ENCODE results near the gene SCGB1C2.

SCGB1C2 gene

DNA sequence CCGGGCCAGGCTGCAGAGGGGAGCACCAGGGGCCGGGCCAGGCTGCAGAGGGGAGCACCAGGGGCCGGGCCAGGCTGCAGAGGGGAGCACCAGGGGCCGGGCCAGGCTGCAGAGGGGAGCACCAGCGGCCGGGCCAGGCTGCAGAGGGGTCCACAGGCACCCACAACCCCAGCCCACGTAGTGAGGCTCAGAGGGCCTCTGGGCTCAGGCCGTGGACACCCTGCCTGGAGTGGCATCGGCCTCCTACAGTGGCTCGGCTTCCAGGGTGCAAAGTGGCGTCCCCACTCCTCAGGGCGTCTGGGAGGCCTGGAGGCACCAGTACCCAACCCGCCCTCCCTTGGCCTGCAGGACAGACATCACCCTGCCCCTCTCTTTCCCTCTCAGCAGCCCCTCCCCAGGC is 34.5 kb downstream of the SCGB1C2 start:
- no peaks in the 10 kb centered on the region for H3K27me3 Mint-ChIP-seq
- no peaks in the 10 kb centered on the region for H3K9me3 Mint-ChIP-seq
- intact Hi-C loops (cut with micrococcal nuclease): no loop called here
- no peaks in the 10 kb centered on the region for H3K4me1 Mint-ChIP-seq (ENCODE audit: low read depth)
- H3K27ac Mint-ChIP-seq: no peak overlapping the region
- no peaks in the 10 kb centered on the region for H3K36me3 Mint-ChIP-seq (ENCODE audit: low read depth)
- H3K4me3 Mint-ChIP-seq: no peak overlapping the region

DNA sequence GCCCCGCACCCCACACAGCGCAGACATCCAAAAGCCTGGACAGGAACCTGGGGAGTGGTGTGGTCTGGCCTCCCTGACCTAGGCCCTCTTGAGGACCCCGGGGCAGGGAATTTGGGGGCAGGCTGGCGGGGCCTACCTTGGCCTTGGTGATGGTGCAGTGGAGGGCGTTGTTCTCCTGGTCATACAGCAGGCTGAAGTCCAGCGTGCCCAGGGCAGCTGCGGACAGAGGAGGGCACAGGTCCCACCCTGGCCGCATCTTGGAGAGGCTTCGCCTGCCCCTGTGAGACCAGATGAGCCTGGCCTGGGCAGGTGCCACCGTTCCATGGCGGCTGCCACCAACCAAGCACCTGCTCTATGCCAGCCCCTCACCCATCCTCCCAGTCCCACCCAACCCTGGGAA is 35.0 kb downstream of the SCGB1C2 start:
- Mint-ChIP-seq H3K9me3 (no peaks in the 10 kb centered on the region), H3K4me3 (no peak overlapping the region), H3K27me3 (peaks cover 4% of the 10 kb centered on the region), H3K27ac (no peak overlapping the region), H3K4me1 (ENCODE audit: low read depth) (no peaks in the 10 kb centered on the region), H3K36me3 (ENCODE audit: low read depth) (no peaks in the 10 kb centered on the region)
- intact Hi-C loops (cut with micrococcal nuclease): no loop called here

DNA sequence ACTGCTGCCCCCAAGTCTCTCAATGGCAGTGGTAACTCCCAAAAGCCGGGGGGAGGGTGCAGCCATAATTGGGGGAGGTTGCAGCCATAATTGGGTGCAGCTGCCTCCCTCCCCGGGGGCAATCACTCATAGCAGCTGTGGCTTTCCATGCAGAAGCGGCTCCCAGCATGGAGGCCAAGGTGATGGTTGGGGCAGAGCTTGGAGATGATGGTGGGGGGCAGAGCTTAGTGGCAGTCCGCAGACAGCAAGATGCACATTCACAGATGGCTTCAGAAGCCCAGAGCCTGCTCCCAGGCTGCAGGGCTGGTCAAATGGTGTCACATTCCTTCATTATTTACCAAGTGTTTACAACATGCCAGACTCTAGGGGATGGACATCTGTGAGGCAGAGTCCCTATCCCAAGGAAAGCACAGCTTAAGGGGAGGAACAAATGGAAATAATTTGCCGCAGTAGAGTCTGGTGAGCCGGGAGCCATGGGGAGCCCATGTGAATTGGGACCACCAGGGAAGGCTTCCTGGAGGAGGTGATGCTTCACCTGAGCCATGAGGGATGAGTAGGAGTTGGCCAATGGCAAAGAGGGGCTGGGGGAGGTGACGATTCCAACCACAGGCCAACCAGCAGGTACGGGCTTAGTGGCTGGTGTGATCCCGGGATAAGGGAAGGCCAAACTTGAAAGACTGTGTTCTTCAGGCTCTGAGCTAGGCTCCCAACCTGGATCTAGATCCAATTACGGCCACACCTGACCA is 36.0 kb downstream of the SCGB1C2 start:
- intact Hi-C loops (cut with micrococcal nuclease): no loop called here
- no peaks in the 10 kb centered on the region for H3K9me3 Mint-ChIP-seq
- no peaks in the 10 kb centered on the region for H3K4me1 Mint-ChIP-seq (ENCODE audit: low read depth)
- H3K27me3 Mint-ChIP-seq: peaks cover 13% of the 10 kb centered on the region
- no peak overlapping the region for H3K4me3 Mint-ChIP-seq
- no peaks in the 10 kb centered on the region for H3K36me3 Mint-ChIP-seq (ENCODE audit: low read depth)
- H3K27ac Mint-ChIP-seq: no peak overlapping the region

DNA sequence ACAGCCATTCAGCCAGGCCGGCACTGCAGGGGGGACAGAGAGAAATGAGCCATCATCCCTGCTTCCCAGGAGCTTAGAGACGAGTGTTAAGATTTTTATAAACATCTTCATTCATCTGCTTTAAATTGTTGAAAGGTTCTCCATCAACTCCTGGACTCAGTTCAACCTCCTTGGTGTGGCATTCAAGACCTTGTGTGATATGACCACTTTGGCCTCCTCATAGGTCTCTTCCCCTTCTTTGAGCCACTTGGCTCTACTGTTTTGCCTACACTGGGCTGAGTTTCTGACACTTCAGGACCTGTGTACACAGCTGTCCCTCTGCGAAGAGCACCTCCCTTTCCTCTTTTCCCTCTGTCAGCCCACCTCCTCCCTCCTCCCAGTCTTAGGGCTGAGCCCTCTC is 39.8 kb downstream of the SCGB1C2 start:
- Mint-ChIP-seq H3K36me3 (ENCODE audit: low read depth) (no peaks in the 10 kb centered on the region), H3K4me3 (no peak overlapping the region), H3K4me1 (ENCODE audit: low read depth) (peaks cover 5% of the 10 kb centered on the region), H3K27ac (no peak overlapping the region), H3K9me3 (no peaks in the 10 kb centered on the region), H3K27me3 (peaks cover 38% of the 10 kb centered on the region)
- intact Hi-C loops (cut with micrococcal nuclease): no loop called here

DNA sequence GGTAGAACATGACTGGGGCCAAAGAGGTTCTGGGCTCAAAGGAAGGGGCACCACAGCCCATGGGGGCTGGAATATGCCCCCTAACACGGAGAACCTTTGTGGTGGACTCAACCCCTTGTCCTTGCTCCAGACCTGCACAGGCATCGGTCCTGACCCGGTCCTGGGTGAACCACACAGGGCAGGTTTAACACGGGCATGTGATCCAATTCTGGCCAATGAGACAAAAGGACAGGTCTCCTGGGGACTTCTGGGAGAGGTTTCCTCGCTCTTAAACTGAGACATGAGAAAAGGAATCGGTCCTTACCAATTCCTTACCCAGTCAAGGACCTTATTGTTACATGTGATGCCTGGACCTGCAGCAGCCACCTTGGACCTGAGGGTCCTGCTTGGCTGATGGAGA is 40.4 kb downstream of the SCGB1C2 start:
- Mint-ChIP-seq H3K27ac (no peak overlapping the region), H3K4me1 (ENCODE audit: low read depth) (peaks cover 7% of the 10 kb centered on the region), H3K9me3 (no peaks in the 10 kb centered on the region), H3K4me3 (no peak overlapping the region), H3K36me3 (ENCODE audit: low read depth) (no peaks in the 10 kb centered on the region), H3K27me3 (peaks cover 44% of the 10 kb centered on the region)
- intact Hi-C loops (cut with micrococcal nuclease): no loop called here

DNA sequence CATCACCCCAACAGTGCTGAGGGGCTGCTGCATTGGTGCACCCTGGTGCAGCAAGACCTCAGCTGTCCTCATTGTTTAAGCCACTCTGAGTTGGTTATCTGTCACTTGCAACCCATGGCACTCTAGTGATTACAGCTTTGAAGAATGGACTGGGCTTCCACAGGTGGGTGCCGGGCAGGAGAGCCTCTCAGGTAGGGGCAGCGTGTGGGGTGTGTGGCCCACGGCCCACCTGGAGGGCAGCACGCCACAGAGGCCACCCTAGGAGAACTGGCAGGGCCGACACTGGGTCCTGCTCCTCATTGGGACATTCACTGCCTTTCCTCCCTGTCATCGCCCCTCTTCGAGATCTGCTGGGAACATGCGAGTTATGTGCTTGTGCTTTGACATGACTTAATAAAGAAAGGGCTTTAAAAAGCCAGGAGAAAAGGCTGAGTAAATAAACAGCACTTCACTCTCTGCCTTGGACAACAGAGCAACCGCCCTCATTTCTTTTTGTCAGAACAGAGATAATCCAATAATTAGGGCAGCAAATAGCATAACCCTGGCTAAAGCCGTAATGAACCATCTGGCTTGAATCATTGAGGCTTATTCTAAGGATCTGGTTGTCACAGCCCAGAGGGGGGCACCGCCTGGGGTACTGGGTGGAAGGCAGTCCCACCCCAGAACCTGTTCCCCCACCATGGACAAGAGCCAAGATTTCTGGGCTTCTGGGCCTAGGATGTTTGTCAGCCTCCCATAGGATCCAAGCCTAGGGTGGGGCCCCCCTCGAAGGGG is 41.1 kb downstream of the SCGB1C2 start:
- intact Hi-C loops (cut with micrococcal nuclease): no loop called here
- Mint-ChIP-seq H3K27ac (no peak overlapping the region), H3K4me3 (no peak overlapping the region), H3K9me3 (no peaks in the 10 kb centered on the region), H3K4me1 (ENCODE audit: low read depth) (peaks cover 7% of the 10 kb centered on the region), H3K27me3 (peaks cover 51% of the 10 kb centered on the region), H3K36me3 (ENCODE audit: low read depth) (no peaks in the 10 kb centered on the region)

DNA sequence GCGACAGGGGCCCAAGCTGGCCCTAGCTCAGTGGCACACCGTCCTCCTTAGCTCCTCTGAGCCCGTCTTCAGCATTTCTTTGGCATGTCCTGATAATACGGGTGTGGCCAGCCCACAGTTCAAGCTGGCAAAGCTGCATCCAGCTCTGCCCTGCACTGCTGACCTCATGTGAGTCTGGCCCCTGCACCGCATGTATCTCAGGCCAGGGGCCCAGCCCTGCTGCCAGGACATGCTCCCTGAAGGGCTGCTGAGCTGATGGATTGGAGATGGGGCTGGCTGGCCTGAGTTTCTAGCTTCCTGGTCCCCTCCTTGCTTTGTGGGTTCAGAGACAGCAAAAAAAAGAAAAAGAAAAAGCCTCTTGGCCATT is 41.7 kb downstream of the SCGB1C2 start:
- H3K27me3 Mint-ChIP-seq: peaks cover 57% of the 10 kb centered on the region

DNA sequence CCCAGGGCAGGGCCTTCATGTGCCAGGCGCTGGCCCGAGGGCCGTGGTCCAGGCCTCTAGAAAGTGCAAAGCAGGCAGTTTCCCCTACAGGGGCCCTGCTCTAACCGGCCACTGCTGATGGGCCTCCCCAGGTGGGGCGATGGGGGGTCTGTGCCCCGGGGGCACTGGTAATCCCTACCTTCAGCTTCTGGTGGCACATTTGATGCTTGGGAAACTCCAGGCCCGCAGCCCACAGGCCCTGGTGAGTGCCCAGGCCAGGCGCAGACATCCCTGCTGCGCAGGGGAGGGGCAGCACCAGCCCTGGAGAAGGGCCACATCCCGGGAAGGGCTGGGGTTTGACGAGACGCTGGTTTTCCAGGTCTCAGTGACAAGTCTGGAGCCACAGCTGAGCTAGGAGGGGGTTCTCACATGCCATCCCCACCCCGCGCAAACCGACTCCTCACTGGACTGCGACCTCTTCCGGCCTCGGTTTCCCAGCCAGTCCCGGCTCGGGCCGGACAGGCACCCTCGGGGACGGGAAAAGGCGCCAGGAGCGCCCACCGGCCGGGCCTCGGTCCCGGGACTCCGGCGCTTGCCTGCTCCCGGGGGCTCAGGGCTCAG is 42.5 kb downstream of the SCGB1C2 start:
- Mint-ChIP-seq H3K27me3 (peaks cover 65% of the 10 kb centered on the region), H3K36me3 (ENCODE audit: low read depth) (no peaks in the 10 kb centered on the region), H3K9me3 (no peaks in the 10 kb centered on the region), H3K4me1 (ENCODE audit: low read depth) (peaks cover 16% of the 10 kb centered on the region), H3K27ac (no peak overlapping the region), H3K4me3 (no peak overlapping the region)
- intact Hi-C loops (cut with micrococcal nuclease): no loop called here

More for the DNA sequence above, 41.7 kb downstream of the SCGB1C2 start:
- Mint-ChIP-seq H3K36me3 (ENCODE audit: low read depth) (no peaks in the 10 kb centered on the region), H3K4me3 (no peak overlapping the region), H3K9me3 (no peaks in the 10 kb centered on the region), H3K4me1 (ENCODE audit: low read depth) (peaks cover 11% of the 10 kb centered on the region), H3K27ac (no peak overlapping the region)
- intact Hi-C loops (cut with micrococcal nuclease): no loop called here

DNA sequence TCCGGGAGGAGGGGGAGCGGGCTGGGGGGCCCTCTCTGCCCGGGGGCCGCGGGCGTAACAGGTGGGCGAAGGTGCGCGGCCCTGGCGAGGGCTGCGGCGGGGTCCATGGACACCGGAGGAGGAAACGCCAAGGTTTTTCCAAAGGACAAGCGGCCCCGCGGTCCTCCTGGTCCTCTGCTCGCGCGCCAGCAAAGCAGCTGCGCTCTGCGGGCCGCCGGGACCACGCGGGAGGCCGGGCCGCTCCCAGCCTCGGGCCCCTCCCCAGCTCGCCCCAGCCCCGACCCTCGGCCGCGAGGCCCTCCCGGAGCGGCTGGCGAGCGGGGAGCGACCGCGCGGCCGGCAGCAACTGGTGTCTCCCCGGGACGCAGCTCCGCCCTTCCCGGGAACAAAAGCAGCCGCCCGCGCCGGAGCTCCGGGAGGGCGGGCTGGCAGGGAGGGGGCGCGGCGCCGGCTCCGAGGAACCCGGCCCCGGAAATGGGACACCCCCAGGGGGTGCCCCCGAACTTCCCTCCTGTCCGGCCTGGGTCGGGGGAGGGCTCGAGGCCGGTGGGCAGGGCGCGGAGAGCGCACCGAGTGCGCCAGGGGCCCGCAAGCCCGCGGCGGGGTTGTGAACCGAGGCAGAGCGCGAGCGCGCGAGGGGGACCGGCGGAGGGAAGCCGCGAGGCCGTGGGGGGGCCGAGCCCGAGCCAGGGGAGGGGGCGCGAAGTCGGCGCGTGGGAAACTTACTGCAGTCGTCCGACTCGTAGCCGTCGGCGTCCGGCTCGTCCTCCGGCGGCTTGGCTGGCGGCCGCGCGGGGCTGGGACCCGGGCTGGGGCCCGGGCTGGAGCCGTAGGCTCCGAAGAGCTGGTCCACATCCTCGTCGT is 43.2 kb downstream of the SCGB1C2 start:
- Mint-ChIP-seq H3K4me3 (peak overlapping the region; percentile 42), H3K9me3 (no peaks in the 10 kb centered on the region), H3K27me3 (peaks cover 71% of the 10 kb centered on the region), H3K27ac (no peak overlapping the region), H3K4me1 (ENCODE audit: low read depth) (peaks cover 16% of the 10 kb centered on the region), H3K36me3 (ENCODE audit: low read depth) (no peaks in the 10 kb centered on the region)
- intact Hi-C loops (cut with micrococcal nuclease): no loop called here

DNA sequence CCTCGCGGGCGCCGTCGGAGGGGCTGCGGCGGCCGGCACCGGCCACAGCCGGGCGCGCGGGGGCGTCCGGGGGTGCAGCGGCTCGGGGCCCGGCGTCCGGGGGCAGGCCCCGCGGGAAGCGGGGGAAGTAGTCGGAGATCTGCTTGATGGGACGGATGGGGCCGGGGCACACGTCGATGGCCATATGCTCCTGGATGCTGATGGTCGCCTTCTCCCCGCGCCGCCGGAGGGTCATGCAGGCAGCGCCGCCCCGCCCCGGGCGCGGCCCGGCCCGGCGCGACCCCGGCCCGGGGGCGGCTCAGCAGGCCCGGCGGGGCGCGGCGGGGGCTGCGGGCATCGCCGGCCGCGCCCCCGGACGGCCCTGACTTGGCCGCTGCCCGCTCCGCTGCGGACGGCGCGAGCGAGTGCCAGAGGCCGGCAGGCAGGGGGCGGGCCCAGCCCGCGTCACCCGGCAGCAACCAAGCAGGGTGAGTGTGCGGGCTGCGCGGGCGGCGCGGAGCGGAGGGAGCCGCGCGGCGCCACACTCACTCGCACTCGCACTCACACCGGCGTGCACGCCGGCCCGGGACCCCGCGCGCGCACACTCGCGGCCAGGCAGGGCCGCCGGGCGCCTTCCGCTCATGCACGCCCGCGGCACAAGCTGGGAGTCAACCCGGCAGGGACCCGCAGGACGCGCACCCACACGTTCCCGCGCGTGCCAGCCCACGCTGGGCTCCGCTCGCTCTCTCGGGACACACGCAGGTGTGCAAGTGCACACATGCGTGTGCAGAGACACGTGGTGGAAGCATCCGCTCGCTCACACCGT is 44.1 kb downstream of the SCGB1C2 start, which contains the start of gene DOC2B:
DOC2B (minus strand) TSS at position 406 of the 805 bp plus-strand sequence; CDS start at position 235, 171 bp downstream.
- no peaks in the 10 kb centered on the region for H3K36me3 Mint-ChIP-seq (ENCODE audit: low read depth)
- peaks cover 76% of the 10 kb centered on the region for H3K27me3 Mint-ChIP-seq
- intact Hi-C loops (cut with micrococcal nuclease): no loop called here
- no peaks in the 10 kb centered on the region for H3K9me3 Mint-ChIP-seq
- H3K27ac Mint-ChIP-seq: no peak within 1 kb of the TSS
- peak within 1 kb of the TSS; percentile 42 for H3K4me3 Mint-ChIP-seq
- peaks cover 16% of the 10 kb centered on the region for H3K4me1 Mint-ChIP-seq (ENCODE audit: low read depth)

DNA sequence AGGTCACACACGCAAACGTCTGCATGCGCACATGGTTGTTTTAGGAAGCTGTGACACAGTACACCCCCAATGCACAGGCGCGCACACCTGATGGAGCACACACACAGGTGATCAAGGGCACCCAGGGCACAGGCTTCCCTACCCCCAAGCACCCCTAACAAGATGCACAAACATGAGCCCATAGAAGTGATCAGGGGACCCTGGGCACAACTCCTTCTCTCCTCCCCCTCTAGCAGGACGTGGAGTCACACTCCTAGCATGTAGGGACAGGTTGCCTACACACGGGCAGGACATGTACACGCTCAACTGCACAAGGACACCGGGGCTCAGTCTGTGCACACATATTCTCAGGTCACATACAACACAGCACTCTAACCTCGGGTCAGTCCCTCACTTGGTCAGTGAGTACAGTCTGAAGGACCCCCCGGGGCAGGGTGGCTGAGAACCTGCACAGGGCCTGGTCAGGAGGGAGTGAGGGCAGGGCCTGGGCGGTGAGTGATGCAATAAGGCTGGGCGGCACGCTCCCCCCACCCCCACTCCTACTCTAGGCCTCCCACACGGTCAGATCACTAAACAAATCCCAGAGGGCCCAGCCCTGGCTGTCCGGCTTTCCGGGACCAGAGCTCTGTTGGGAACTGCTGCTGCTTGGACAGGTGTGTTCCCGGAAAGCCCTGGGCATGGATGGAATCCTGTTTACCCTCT is 44.8 kb downstream of the SCGB1C2 start:
- Mint-ChIP-seq H3K36me3 (ENCODE audit: low read depth) (no peaks in the 10 kb centered on the region), H3K27me3 (peaks cover 76% of the 10 kb centered on the region), H3K27ac (no peak overlapping the region), H3K9me3 (no peaks in the 10 kb centered on the region), H3K4me1 (ENCODE audit: low read depth) (peaks cover 16% of the 10 kb centered on the region), H3K4me3 (peak overlapping the region; percentile 25)
- intact Hi-C loops (cut with micrococcal nuclease): no loop called here

DNA sequence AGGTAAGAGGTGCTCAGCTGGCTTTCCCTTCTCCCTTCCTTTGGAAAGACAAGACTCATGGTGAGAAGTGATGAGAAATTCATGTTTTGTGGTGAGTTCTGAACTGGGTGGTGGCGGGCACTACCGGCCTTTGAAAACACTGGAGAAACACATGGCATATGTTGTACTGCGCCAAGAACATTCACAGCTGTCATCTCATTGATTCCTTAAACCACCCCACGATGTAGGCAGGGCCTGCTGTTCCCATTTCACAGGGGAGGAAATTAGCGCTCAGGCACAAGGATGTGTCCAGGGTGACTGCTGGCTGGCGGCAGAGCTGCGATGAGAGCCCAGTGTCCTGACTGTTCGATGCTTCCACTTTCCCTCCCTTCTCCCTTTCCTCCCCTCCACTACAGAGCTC is 45.7 kb downstream of the SCGB1C2 start:
- Mint-ChIP-seq H3K9me3 (no peaks in the 10 kb centered on the region), H3K4me1 (ENCODE audit: low read depth) (peaks cover 16% of the 10 kb centered on the region), H3K27ac (no peak overlapping the region), H3K36me3 (ENCODE audit: low read depth) (no peaks in the 10 kb centered on the region), H3K27me3 (peaks cover 68% of the 10 kb centered on the region), H3K4me3 (no peak overlapping the region)
- intact Hi-C loops (cut with micrococcal nuclease): no loop called here
